ENCODE measurements around the gene KCNT1.

The KCNT1 gene

DNA sequence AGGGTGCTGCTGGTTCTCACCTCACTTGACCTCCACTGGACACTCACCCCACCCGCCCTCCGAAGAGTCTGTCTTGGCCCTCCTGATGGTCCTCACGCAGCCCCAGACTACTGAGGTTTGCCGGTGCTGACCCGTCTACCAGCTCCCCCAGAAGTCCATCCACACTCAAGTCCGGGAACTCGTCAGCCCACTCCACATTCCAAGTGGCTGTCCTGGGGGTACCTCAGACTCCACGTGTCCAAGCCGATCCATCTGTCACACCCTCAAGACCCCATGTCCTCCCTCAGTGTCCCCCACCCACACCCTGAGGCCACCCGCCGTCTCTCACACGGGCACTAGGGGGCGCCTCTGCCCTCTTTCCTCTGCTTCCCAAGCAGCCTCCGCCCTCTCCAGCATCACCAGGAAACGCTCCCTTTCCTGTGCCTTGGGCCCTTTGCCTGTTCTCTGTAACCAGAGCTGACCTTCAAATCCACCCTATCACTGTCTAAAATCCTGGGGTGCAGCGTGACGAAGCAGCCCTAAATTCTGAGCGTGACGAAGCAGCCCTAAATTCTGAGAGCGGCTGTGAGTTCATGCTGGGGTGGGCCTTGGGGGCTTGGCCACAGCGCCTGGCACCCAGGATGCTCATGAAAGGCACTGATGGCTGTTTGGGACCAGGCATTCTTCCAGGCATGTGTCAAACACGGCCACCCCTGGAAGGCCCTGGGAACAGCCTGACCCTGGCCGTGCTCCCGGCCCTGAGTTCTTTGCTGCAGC, 95.7 kb downstream of the KCNT1 start:
- Histone ChIP-seq H2AFZ (ENCODE audit: low read depth, low read length, severe bottlenecking) (no peak overlapping the region), H4K20me1 (ENCODE audit: low read depth, low read length) (no peaks in the 10 kb centered on the region), H3K36me3 (ENCODE audit: low read length) (no peaks in the 10 kb centered on the region), H3K9ac (ENCODE audit: low read length) (no peak overlapping the region), H3K9me2 (replicated peaks; ENCODE audit: insufficient read depth, low read length) (no peaks in the 10 kb centered on the region), H3K27me3 (ENCODE audit: low read length) (no peaks in the 10 kb centered on the region), H3F3A (ENCODE audit: insufficient read depth) (no peaks in the 10 kb centered on the region), H3K4me3 (ENCODE audit: insufficient read depth, low read length, poor library complexity, severe bottlenecking) (no peak overlapping the region), H3K27ac (ENCODE audit: low read depth, low read length) (no peak overlapping the region), H3K79me2 (ENCODE audit: insufficient read depth, low read length) (no peaks in the 10 kb centered on the region), H3K9me3 (ENCODE audit: insufficient read depth, low read length) (no peaks in the 10 kb centered on the region), H3K4me2 (ENCODE audit: low read depth, low read length, poor library complexity, severe bottlenecking) (no peak overlapping the region)
- TF ChIP-seq CTCF (IDR thresholded peaks at IDR 0.05; ENCODE audit: insufficient read depth, low read length, poor library complexity, severe bottlenecking) (peak; percentile 79), EZH2phosphoT487 (conservative IDR thresholded peaks at IDR 0.05; ENCODE audit: low read length) (no peak)

- Histone ChIP-seq H4K20me1 (ENCODE audit: low read depth, low read length) (no peaks in the 10 kb centered on the region), H3K36me3 (ENCODE audit: low read length) (no peaks in the 10 kb centered on the region), H3K4me3 (ENCODE audit: insufficient read depth, low read length, poor library complexity, severe bottlenecking) (no peak overlapping the region), H3K9me2 (replicated peaks; ENCODE audit: insufficient read depth, low read length) (no peaks in the 10 kb centered on the region), H3K9me3 (ENCODE audit: insufficient read depth, low read length) (no peaks in the 10 kb centered on the region), H2AFZ (ENCODE audit: low read depth, low read length, severe bottlenecking) (no peak overlapping the region), H3K4me2 (ENCODE audit: low read depth, low read length, poor library complexity, severe bottlenecking) (no peak overlapping the region), H3K79me2 (ENCODE audit: insufficient read depth, low read length) (no peaks in the 10 kb centered on the region), H3K27ac (ENCODE audit: low read depth, low read length) (no peak overlapping the region), H3K27me3 (ENCODE audit: low read length) (no peaks in the 10 kb centered on the region), H3F3A (ENCODE audit: insufficient read depth) (no peaks in the 10 kb centered on the region), H3K9ac (ENCODE audit: low read length) (no peak overlapping the region)
- TF ChIP-seq CTCF (IDR thresholded peaks at IDR 0.05; ENCODE audit: insufficient read depth, low read length, poor library complexity, severe bottlenecking): no peak
- no peak for TF ChIP-seq EZH2phosphoT487 (conservative IDR thresholded peaks at IDR 0.05; ENCODE audit: low read length)
These were observed 96.2 kb downstream of the KCNT1 start for GRCh38 chr9:135798263-135798585.

DNA sequence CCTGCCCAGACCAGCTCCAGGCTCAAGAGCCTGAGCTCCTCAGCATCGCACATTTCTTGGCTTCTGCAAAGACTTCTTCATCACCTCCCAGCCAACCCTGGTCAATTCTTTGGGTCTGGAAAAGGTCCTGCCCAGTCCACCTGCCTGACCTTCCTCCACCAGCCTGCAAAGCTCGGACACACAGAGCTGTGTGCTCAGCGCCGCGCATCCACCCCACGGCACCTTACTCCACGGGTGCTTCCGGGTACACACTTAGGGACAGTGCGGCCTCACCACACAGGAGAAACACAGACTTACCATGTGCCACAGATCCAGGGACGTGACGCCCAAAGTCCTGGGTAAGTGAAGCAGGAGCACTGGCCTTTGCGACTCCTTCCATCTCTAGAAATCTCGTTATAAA, 97.3 kb downstream of the KCNT1 start:
- H3K4me2 ChIP-seq (ENCODE audit: low read depth, low read length, poor library complexity, severe bottlenecking): no peak overlapping the region
- H4K20me1 ChIP-seq (ENCODE audit: low read depth, low read length): no peaks in the 10 kb centered on the region
- H3K9me2 ChIP-seq (replicated peaks; ENCODE audit: insufficient read depth, low read length): no peaks in the 10 kb centered on the region
- H3K9ac ChIP-seq (ENCODE audit: low read length): no peak overlapping the region
- H3K36me3 ChIP-seq (ENCODE audit: low read length): no peaks in the 10 kb centered on the region
- H3K4me3 ChIP-seq (ENCODE audit: insufficient read depth, low read length, poor library complexity, severe bottlenecking): no peak overlapping the region
- TF ChIP-seq EZH2phosphoT487 (conservative IDR thresholded peaks at IDR 0.05; ENCODE audit: low read length) (no peak), CTCF (IDR thresholded peaks at IDR 0.05; ENCODE audit: insufficient read depth, low read length, poor library complexity, severe bottlenecking) (no peak)
- no peak overlapping the region for H3K27ac ChIP-seq (ENCODE audit: low read depth, low read length)
- H3K27me3 ChIP-seq (ENCODE audit: low read length): no peaks in the 10 kb centered on the region
- H3F3A ChIP-seq (ENCODE audit: insufficient read depth): no peaks in the 10 kb centered on the region
- no peaks in the 10 kb centered on the region for H3K79me2 ChIP-seq (ENCODE audit: insufficient read depth, low read length)
- no peaks in the 10 kb centered on the region for H3K9me3 ChIP-seq (ENCODE audit: insufficient read depth, low read length)
- H2AFZ ChIP-seq (ENCODE audit: low read depth, low read length, severe bottlenecking): no peak overlapping the region
